HEK293 (cell line): ENCODE measurements around the gene FBN2.

Experiments
- BCL11A ChIP-seq: fragments of 450-650 bp; formaldehyde crosslinking; IDR thresholded peaks from 2 replicates; pipeline ENCODE4 v1.5.1; 2016; ENCODE audit warnings: low read depth, missing biosample characterization, missing genetic modification characterization
- GLI4 ChIP-seq: fragments of 450-650 bp; formaldehyde crosslinking; IDR thresholded peaks from 2 replicates; pipeline ENCODE4 v1.5.1; 2016; ENCODE audit warnings: missing biosample characterization, missing genetic modification characterization
- YY1 ChIP-seq: fragments of 450-650 bp; formaldehyde crosslinking; IDR thresholded peaks from 2 replicates; pipeline ENCODE4 v1.5.1; 2018; ENCODE audit warnings: missing biosample characterization, missing genetic modification characterization
- TF ChIP-seq, protein P1 (sequence below): fragments of 450-650 bp; IDR thresholded peaks from 2 replicates; pipeline ENCODE4 v1.5.1; 2018; ENCODE audit warnings: missing biosample characterization, missing genetic modification characterization

DNA sequence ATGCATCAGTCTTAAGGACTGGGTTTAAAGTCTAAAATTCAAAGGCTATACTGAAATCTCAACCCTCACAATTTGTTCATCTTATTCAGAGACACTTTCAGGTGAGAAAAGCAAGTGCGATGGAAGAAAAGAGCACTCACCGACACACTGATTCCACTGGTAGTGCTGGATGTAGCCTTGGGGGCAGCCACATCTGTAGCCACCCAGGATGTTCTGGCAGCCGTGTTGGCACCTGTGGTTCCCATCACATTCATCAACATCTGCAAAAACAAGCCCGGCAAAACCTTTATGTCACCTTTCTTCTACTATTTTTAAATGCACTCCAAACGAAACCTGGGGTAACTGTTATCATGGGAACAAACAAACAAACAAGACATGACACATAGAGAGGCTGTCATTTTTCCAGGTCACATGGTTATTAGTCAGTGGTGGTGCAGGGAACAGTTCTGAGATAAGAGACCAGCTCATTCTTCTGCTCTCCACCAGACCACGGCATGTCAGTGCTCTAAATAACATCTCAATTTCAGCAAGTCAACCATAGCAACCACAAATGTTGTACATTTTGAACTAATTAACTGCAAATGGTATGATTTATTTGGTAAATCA is 266.1 kb downstream of the FBN2 start:
- TF ChIP-seq GLI4 (tag by site-specific recombination) (no peak), BCL11A (no peak), YY1 (no peak)
- TF ChIP-seq, protein P1, sequence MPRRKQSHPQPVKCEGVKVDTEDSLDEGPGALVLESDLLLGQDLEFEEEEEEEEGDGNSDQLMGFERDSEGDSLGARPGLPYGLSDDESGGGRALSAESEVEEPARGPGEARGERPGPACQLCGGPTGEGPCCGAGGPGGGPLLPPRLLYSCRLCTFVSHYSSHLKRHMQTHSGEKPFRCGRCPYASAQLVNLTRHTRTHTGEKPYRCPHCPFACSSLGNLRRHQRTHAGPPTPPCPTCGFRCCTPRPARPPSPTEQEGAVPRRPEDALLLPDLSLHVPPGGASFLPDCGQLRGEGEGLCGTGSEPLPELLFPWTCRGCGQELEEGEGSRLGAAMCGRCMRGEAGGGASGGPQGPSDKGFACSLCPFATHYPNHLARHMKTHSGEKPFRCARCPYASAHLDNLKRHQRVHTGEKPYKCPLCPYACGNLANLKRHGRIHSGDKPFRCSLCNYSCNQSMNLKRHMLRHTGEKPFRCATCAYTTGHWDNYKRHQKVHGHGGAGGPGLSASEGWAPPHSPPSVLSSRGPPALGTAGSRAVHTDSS (tag by site-specific recombination): no peak
